AG04449 (cell line): Measurements from ENCODE around the gene RHOU.

Experiments
- CTCF ChIA-PET: fragments of 350-600 bp; formaldehyde crosslinking; extraction: SDS; loops from one replicate; lab custom pipeline; 2021; ENCODE audit warnings: antibody characterized with exemption; lab: Yijun Ruan, JAX
- POLR2A ChIA-PET: fragments of 400-600, 350-600 bp; formaldehyde crosslinking; extraction: SDS; loops from one replicate; lab custom pipeline; 2020; ENCODE audit warnings: antibody characterized with exemption, inconsistent platforms; lab: Yijun Ruan, JAX
- DNase-seq: peaks from one replicate; pipeline ENCODE4 v3.0.0-alpha.2; 2010; ENCODE audit warnings: low read depth, low spot score
- H3K4me3 ChIP-seq: 2 replicates; pipeline ENCODE4 v1.5.1; 2011; ENCODE audit warnings: low read depth, mild to moderate bottlenecking, control low read depth, low read length
- CTCF ChIP-seq: IDR thresholded peaks from one replicate; pipeline ENCODE4 v1.5.1; 2011; ENCODE audit warnings: mild to moderate bottlenecking, moderate library complexity, low read length, control low read depth, inconsistent platforms; ENCODE audit not compliant: insufficient read depth; ENCODE audit errors: missing control alignments

The RHOU gene

GRCh38 chr1:228795596-228795995, 60.3 kb downstream of the RHOU start:
- ChIA-PET POLR2A (no interaction called here), CTCF (no interaction called here)
- no peak overlapping the region for H3K4me3 ChIP-seq
- TF ChIP-seq CTCF, result no peak
- DNase-seq, result no peak
